HG03095 (cell line): Measurements from ENCODE around the gene UBAC2.

ENCODE experiments used
- ATAC-seq: cut with Tn5 transposase; IDR thresholded peaks from one replicate; pipeline ENCODE4 v1.9.1; 2021; ENCODE audit warnings: moderate library complexity; ENCODE audit not compliant: unreplicated experiment

The UBAC2 gene

DNA sequence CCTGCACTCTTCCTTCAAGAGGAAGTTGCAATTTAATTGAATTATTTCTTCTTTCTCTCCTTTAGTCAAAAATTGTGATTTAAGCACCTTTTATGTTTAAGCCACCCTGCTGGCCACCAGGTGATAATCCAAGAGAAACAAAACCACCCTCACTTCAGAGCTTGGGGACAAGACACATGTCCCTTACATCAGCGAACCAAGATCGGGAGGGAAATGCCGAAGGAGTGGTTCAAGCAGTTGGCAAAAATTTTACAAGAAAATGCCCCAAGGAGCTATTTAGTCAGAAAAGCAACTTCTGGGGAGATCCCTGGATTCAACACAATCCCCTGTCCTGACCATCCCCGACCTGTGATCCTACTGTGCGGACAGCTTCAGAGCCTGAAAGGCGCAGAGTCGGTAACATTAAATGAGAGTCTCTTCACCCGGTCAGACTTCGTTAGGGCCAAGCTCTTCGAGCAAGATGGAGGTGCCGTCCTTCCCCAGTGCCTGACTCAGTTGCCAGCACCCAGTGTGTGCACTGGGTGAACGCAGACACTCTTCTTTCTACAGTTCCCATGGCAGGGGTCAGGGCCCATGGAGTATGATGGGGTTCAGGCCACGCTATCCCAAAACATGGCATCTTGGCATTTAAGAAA is 222.0 kb downstream of the UBAC2 start:
- no peak for ATAC-seq

DNA sequence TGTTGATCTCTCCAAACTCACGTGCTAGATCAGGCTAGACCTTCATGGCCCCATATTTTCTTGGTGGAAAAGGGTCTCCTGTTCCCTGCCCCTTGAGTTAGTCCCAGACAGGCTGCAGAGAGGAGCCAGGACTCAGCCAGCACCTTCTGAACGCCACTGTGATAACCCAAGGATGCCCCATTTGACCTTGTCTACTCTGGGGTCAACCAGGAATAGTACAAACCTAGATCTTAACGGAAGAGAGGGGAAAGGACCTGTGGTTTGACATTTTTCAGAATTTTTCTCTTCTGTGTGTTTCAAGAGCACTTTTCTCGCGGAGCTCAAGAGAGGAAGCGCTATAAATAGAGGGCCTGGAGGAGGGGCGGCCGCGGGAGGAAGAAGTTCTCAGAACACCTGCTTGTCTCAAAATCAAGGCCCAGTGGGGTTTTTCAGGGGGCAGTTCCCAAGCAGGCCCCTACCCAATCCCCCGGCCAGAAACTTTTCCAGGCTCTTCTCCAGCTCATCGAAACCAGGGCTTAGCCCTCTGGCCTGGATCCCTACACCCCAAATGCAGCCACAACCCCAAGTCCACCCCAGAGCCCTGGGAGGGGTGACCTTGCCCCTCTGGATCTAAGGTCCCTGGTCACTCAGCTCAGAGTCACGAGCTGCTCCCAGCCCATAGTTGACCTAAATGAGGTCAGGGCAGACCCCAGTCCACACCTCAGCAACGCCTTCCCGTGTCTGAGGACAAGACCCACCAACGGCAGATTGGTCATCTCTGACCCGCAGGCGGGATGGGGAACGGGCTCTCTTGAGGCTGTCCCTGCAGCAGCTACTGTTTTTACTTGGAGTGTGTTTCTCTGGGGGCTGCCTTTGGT is 225.1 kb downstream of the UBAC2 start:
- ATAC-seq: peak; percentile 61

DNA sequence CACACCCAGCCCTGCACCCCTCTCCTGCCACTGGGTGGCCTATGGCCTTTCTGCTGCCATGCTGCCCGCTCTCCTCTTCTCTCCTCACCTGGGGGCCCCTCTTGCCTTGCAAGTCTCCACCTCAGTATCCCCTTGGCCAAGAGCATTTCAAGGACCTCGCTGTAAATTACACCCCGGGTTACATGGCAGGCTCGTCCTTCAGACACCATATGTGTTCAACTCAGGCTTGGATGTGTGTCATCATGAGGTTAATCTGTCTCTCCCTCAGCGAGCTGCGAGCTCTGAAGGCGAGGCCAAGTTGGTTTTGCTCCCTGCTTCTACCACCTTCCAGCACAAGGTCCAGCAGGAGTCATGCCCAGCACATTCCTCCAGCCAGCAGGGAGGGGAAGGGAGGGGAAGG is 225.8 kb downstream of the UBAC2 start:
- no peak for ATAC-seq

DNA sequence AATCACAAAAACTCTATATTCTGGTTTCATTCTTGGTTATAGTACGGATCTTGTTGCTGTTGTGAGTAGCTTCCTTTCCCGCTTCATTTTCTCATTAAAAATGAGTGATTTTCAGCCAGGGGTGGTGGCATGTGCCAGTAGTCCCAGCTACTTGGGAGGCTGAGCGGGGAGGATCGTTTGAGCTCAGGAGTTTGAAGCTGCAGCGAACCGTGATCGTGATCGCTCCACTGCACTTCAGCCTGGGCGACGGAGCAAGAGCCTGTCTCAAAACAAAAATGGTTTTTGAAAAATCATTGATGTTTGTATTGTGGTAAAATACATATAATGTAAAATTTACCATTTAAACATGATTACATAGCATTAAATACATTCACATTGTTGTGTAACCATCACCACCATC is 229.0 kb downstream of the UBAC2 start:
- no peak for ATAC-seq

DNA sequence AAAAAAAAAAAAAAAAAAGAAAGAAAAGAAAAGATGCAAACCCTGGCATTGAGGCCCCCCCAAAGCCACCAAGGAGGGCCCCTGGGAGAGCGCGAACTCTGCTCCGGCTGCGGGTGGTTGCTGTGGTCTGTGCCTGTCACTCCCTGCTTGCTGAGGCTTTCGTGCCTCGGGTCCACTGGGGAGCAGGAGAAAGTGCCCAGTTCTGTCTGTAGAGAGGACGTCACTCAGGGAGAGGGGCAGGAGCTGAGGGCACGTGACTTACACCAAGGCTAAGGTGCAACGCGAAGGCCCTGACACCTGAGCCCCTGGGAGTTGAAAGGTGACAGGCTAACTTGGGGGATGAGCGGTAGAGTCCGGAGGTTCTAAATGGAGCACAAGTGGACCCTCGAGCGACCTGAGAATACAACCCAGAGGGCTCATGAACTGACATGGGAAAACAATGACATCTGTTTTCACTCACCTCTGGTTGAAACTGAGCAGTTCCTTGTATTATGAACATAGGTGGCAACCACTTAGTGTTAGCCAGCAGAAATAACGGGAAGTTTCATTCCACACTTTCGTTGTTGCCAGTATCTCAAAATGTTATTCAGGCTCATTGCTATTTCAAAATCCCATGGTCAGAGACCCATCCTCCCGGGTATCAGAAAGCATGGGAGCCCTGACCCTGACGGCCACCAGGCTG is 231.4 kb downstream of the UBAC2 start:
- ATAC-seq: peak; percentile 27

DNA sequence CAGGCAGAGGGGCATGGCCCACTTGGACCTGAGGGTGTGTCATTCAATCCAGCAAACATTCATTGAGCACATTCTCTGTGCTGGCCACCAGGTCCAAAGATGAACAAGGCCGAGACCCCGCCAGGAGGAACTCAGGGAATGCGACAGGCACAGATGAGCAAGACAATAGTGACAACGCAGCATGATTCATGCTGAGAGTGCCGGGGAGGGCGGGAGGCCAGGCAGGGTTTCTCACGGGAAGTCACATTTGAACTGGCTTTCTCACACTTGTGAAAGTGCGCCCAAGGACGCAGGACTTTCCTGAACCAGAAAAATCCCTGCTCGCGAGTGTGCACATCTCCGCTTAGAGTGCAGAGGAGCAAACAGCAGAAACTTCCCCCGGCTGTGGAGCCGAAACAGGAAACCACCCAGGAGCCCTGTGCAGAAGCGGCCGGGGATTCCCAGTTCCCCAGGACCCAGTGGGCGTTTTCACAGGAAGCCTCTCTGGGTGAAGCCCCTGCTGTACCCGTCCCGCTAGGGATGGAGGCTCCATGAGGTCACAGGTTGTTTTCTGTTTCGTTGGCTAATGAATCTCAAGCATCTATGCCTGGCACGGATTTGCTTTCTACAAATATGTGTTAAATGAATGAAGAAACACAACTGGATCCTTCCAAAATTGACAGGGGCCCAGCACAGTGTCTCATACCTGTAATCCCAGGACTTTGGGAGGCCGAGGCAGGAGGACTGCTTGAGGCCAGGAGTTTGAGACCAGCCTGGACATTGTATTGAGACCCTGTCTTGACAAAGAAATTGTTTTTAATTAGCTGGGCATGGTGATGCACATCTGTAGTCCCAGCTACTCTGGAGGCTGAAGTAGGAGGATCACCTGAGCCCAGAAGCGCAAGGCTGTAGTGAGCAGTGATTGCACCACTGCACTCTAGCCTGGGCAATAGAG is 232.2 kb downstream of the UBAC2 start:
- ATAC-seq: peak; percentile 51

DNA sequence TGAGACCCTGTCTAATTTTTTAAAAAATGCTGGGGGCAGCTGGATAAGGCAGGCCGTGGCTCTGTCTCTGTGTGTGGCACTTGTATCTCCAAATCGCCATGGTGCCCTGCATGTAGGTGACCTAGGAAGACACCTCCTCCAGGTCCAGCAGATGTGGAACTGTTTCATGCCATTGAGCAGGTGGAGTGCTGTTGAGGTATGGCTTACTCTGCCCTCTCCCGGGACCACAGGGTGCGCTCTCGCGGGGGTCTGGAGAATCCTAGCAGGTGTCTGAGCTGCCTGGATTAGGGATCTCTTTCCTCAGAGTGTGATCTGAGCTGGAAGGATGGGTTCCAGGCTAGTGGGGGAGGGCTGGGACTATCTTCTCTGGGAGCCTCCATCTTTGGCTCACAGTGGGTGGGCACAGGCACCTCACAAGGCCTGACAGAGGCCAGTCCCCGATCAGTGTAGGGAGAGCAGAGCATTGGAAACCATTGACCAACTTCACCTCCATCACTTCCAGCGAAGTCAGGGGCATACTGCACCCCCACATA is 233.0 kb downstream of the UBAC2 start:
- ATAC-seq: no peak

DNA sequence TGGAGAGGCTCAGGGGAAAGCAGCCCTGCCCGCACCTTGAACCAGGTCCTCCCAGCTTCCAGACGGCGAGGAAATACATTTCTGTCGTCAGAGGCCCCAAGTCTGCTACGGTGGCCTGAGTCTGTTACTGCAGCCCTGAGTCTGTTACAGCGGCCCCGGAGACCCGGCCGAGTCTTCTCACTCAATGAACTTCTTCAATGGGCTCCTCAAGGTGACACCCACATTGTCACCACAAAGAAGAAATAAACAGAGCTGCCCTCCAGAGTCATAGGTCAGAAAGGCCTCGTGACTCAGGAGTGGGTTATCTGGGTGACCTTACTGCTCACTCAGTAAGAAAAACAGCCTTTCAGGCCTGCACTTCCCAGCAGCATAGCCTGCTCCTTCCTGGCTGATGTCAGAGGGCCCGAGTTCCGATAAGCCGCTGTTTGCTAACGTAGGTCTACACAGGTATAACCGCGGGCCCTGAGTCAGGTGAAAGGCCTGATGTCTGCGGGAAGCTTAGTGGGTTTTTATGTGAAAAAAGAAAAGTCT is 233.7 kb downstream of the UBAC2 start:
- no peak for ATAC-seq

DNA sequence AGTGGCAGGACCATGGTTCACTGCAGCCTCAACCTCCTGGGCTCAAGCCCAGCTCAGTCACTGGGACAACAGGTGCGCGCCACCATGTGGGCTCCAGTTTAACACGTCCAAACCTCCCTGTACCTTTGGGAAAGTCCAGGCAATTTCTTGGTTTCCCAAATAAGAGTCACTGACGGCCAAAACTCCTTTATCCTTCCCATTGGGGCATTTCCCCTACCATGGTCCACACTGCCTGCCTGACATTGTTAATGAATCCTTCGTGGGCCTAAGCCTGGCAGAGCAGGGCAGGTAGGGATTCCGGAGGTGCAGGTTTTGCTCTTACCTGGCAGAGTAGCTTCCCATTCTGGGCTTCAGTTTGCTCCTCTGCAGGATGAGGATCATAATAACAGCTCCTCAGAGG is 234.5 kb downstream of the UBAC2 start:
- ATAC-seq: no peak

DNA sequence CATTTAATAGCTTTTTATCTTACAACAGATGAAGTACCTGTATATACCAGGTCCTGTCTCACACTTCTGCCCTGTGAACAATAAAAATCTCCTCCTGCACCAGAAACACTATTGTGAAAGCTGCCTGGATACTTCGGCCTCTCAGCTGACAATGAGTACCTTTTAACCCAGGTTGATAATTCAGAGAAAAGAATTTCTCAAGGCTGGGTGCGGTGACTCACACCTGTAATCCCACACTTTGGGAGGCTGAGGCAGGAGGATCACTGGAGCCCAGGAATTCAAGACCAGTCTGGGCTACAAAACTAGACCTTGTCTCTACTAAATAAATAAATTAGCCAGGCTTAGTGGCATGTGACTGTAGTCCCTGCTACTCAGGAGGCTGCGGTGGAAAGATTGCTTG is 235.3 kb downstream of the UBAC2 start:
- no peak for ATAC-seq
